Measurements from ENCODE around the gene ECHS1. TPM values are rescaled to one million over a fixed set of nuclear protein-coding genes. Genes with fewer than 3 reads are reported as not detected.

Gene ECHS1
- total RNA-seq, 1 donor = 13.5 TPM

- no peaks in the 10 kb centered on the region for H3K9me3 ChIP-seq (ENCODE audit: low read depth, low read length)
- no peaks in the 10 kb centered on the region for H3K27me3 ChIP-seq (ENCODE audit: insufficient read depth, low read length)
- no peak overlapping the region for H3K4me3 ChIP-seq (ENCODE audit: low read length)
- peaks cover 13% of the 10 kb centered on the region for H3K4me1 ChIP-seq (ENCODE audit: insufficient read depth, low read length)
These were observed 13.1 kb downstream of the ECHS1 start for GRCh38 chr10:133359972-133360610.

- no peak overlapping the region for H3K4me3 ChIP-seq (ENCODE audit: low read length)
- H3K9me3 ChIP-seq (ENCODE audit: low read depth, low read length) = no peaks in the 10 kb centered on the region
- H3K4me1 ChIP-seq (ENCODE audit: insufficient read depth, low read length) = peaks cover 13% of the 10 kb centered on the region
- H3K27me3 ChIP-seq (ENCODE audit: insufficient read depth, low read length) = no peaks in the 10 kb centered on the region
These were observed 13.6 kb downstream of the ECHS1 start for GRCh38 chr10:133359554-133359971.

GRCh38 chr10:133358925-133359310 lies 14.2 kb downstream of the ECHS1 start:
- no peaks in the 10 kb centered on the region for H3K9me3 ChIP-seq (ENCODE audit: low read depth, low read length)
- no peak overlapping the region for H3K4me3 ChIP-seq (ENCODE audit: low read length)
- H3K27me3 ChIP-seq (ENCODE audit: insufficient read depth, low read length) = no peaks in the 10 kb centered on the region
- H3K4me1 ChIP-seq (ENCODE audit: insufficient read depth, low read length) = peaks cover 13% of the 10 kb centered on the region

- H3K4me3 ChIP-seq (ENCODE audit: low read length) = no peak overlapping the region
- no peaks in the 10 kb centered on the region for H3K27me3 ChIP-seq (ENCODE audit: insufficient read depth, low read length)
- no peaks in the 10 kb centered on the region for H3K9me3 ChIP-seq (ENCODE audit: low read depth, low read length)
- H3K4me1 ChIP-seq (ENCODE audit: insufficient read depth, low read length) = peaks cover 13% of the 10 kb centered on the region
These were observed 14.8 kb downstream of the ECHS1 start for GRCh38 chr10:133358162-133358924.

- no peaks in the 10 kb centered on the region for H3K27me3 ChIP-seq (ENCODE audit: insufficient read depth, low read length)
- H3K4me3 ChIP-seq (ENCODE audit: low read length) = peak within 1 kb of the TSS; percentile 50
- H3K9me3 ChIP-seq (ENCODE audit: low read depth, low read length) = no peaks in the 10 kb centered on the region
- H3K4me1 ChIP-seq (ENCODE audit: insufficient read depth, low read length) = peaks cover 13% of the 10 kb centered on the region
These were observed 15.6 kb downstream of the ECHS1 start, which contains the start of gene FUOM for GRCh38 chr10:133357285-133358161. TSS of gene FUOM (minus strand) at chr10:133358019. CDS start at chr10:133358007, 12 bp downstream.

- Histone ChIP-seq H3K9me3 (ENCODE audit: low read depth, low read length) (no peaks in the 10 kb centered on the region), H3K27me3 (ENCODE audit: insufficient read depth, low read length) (no peaks in the 10 kb centered on the region), H3K4me1 (ENCODE audit: insufficient read depth, low read length) (peaks cover 13% of the 10 kb centered on the region), H3K4me3 (ENCODE audit: low read length) (peak overlapping the region; percentile 50)
These were observed 16.4 kb downstream of the ECHS1 start for GRCh38 chr10:133356549-133357284.

GRCh38 chr10:133355991-133356390 lies 17.2 kb downstream of the ECHS1 start:
- no peak overlapping the region for H3K4me3 ChIP-seq (ENCODE audit: low read length)
- peaks cover 13% of the 10 kb centered on the region for H3K4me1 ChIP-seq (ENCODE audit: insufficient read depth, low read length)
- H3K9me3 ChIP-seq (ENCODE audit: low read depth, low read length) = no peaks in the 10 kb centered on the region
- H3K27me3 ChIP-seq (ENCODE audit: insufficient read depth, low read length) = no peaks in the 10 kb centered on the region

GRCh38 chr10:133355266-133355665 lies 17.9 kb downstream of the ECHS1 start:
- peaks cover 13% of the 10 kb centered on the region for H3K4me1 ChIP-seq (ENCODE audit: insufficient read depth, low read length)
- no peaks in the 10 kb centered on the region for H3K27me3 ChIP-seq (ENCODE audit: insufficient read depth, low read length)
- H3K4me3 ChIP-seq (ENCODE audit: low read length) = no peak overlapping the region
- no peaks in the 10 kb centered on the region for H3K9me3 ChIP-seq (ENCODE audit: low read depth, low read length)

- Histone ChIP-seq H3K4me3 (ENCODE audit: low read length) (no peak overlapping the region), H3K9me3 (ENCODE audit: low read depth, low read length) (no peaks in the 10 kb centered on the region), H3K27me3 (ENCODE audit: insufficient read depth, low read length) (no peaks in the 10 kb centered on the region), H3K4me1 (ENCODE audit: insufficient read depth, low read length) (peaks cover 13% of the 10 kb centered on the region)
These were observed 18.4 kb downstream of the ECHS1 start for GRCh38 chr10:133354672-133355240.

- Histone ChIP-seq H3K4me3 (ENCODE audit: low read length) (no peak overlapping the region), H3K4me1 (ENCODE audit: insufficient read depth, low read length) (peaks cover 13% of the 10 kb centered on the region), H3K27me3 (ENCODE audit: insufficient read depth, low read length) (no peaks in the 10 kb centered on the region), H3K9me3 (ENCODE audit: low read depth, low read length) (no peaks in the 10 kb centered on the region)
These were observed 19.1 kb downstream of the ECHS1 start for GRCh38 chr10:133353988-133354605.

- Histone ChIP-seq H3K4me3 (ENCODE audit: low read length) (no peak overlapping the region), H3K4me1 (ENCODE audit: insufficient read depth, low read length) (peaks cover 13% of the 10 kb centered on the region), H3K9me3 (ENCODE audit: low read depth, low read length) (no peaks in the 10 kb centered on the region), H3K27me3 (ENCODE audit: insufficient read depth, low read length) (no peaks in the 10 kb centered on the region)
These were observed 19.8 kb downstream of the ECHS1 start for GRCh38 chr10:133353202-133353959.

- Histone ChIP-seq H3K27me3 (ENCODE audit: insufficient read depth, low read length) (no peaks in the 10 kb centered on the region), H3K4me1 (ENCODE audit: insufficient read depth, low read length) (peaks cover 6% of the 10 kb centered on the region), H3K4me3 (ENCODE audit: low read length) (no peak overlapping the region), H3K9me3 (ENCODE audit: low read depth, low read length) (no peaks in the 10 kb centered on the region)
These were observed 21.5 kb downstream of the ECHS1 start for GRCh38 chr10:133351408-133352318.

- H3K4me1 ChIP-seq (ENCODE audit: insufficient read depth, low read length) = no peaks in the 10 kb centered on the region
These were observed 22.2 kb downstream of the ECHS1 start for GRCh38 chr10:133350950-133351329.

More at GRCh38 chr10:133350950-133351329, 22.2 kb downstream of the ECHS1 start:
- Histone ChIP-seq H3K27me3 (ENCODE audit: insufficient read depth, low read length) (no peaks in the 10 kb centered on the region), H3K4me3 (ENCODE audit: low read length) (no peak overlapping the region), H3K9me3 (ENCODE audit: low read depth, low read length) (no peaks in the 10 kb centered on the region)

Measured in mononuclear cell (primary cell).